Retinal pigment epithelial cell (primary cell): Measurements from ENCODE around the gene LRRC15.

Experiments used
- DNase-seq: peaks from one replicate; pipeline ENCODE4 v3.0.0-alpha.2; 2010; ENCODE audit warnings: low read depth
- H3K4me3 ChIP-seq: 2 replicates; pipeline ENCODE4 v1.5.1; 2011; ENCODE audit warnings: mild to moderate bottlenecking, low read length, control low read depth, moderate library complexity
- TF ChIP-seq, protein P1 (sequence below): conservative IDR thresholded peaks from 2 replicates; pipeline ENCODE4 v1.5.1; 2011; ENCODE audit warnings: low read depth, low read length, control low read depth, inconsistent platforms

Gene LRRC15

DNA sequence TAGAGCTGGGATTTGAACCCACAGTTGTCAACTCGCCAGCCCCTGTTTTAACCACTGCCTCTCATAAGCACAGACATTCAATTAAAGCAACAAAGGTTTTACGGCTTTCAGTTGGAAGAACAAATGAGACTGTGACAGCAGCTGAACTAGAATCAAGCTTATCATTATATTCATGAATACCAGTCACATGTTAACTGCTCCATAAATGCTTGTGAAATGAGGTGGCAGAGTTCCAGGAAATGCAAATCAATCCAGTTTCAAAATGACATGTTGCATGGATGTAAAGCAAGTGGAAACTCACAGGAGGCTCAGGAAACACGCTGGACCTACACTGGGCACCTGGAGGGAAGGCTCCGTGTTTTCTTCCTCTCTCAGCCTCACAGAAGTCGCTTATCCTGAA lies 25.7 kb upstream of the LRRC15 start:
- TF ChIP-seq, protein P1, sequence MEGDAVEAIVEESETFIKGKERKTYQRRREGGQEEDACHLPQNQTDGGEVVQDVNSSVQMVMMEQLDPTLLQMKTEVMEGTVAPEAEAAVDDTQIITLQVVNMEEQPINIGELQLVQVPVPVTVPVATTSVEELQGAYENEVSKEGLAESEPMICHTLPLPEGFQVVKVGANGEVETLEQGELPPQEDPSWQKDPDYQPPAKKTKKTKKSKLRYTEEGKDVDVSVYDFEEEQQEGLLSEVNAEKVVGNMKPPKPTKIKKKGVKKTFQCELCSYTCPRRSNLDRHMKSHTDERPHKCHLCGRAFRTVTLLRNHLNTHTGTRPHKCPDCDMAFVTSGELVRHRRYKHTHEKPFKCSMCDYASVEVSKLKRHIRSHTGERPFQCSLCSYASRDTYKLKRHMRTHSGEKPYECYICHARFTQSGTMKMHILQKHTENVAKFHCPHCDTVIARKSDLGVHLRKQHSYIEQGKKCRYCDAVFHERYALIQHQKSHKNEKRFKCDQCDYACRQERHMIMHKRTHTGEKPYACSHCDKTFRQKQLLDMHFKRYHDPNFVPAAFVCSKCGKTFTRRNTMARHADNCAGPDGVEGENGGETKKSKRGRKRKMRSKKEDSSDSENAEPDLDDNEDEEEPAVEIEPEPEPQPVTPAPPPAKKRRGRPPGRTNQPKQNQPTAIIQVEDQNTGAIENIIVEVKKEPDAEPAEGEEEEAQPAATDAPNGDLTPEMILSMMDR, result no peak
- H3K4me3 ChIP-seq, result no peak overlapping the region
- peak; percentile 62 for DNase-seq

DNA sequence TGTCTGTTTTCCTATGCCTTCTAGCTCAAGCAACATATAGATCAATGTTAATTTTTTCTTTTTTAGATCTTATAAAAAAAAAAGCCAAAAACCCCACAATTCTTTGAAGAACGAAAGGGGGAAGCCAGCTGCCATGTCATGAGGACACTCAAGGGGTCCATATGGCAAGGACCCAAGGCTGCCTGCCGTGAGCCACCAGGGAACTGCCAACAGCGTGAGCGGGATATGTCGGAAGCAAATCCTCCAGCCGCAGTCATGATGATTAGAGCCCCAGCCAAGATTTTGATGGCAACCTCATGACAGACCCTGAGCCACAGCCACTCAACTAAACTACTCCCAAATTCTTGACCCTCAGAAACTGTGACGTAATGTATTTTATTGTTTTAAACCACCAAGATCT lies 23.0 kb upstream of the LRRC15 start:
- TF ChIP-seq, protein P1, result no peak
- DNase-seq, result no peak
- no peak overlapping the region for H3K4me3 ChIP-seq

DNA sequence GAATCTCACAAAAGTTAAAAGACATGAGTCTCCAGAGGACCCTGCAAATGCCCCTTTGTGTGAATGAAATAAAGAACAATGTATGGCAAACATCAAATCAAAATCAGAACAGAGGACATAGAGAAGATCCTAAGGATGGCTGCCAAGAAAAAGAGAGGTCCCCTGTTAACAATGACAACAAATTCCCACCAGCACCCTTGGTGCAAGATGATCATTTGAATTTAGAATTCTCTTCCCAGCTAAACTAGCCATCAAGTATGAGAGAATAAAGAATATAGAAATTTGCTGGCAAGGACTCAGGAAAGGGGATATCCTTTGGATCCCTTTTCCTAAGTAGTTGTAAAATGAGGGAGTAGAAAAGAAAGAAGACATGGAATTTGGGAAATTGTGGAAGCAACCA lies 21.3 kb upstream of the LRRC15 start:
- no peak overlapping the region for H3K4me3 ChIP-seq
- DNase-seq, result no peak
- TF ChIP-seq, protein P1, result no peak

DNA sequence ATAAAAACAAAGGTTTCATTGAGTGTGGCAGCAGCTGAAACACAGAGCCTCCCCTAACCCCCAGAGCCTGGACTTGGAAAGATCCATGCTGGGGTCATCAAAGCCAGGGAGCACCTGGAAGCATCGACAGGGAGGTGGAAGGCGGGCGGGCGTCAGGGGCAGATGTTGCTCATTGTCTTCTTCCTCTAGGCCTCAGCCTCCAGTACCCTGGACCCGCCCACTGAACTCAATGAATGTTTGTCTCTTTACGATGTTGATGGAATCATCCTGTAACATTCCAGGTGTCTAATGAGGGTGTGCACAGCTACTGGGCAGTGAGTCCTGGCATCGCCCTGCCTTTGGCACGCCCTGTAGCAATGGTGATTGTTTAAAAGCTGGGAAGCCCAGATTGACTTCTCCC lies 19.7 kb upstream of the LRRC15 start:
- no peak overlapping the region for H3K4me3 ChIP-seq
- TF ChIP-seq, protein P1, result no peak
- no peak for DNase-seq

DNA sequence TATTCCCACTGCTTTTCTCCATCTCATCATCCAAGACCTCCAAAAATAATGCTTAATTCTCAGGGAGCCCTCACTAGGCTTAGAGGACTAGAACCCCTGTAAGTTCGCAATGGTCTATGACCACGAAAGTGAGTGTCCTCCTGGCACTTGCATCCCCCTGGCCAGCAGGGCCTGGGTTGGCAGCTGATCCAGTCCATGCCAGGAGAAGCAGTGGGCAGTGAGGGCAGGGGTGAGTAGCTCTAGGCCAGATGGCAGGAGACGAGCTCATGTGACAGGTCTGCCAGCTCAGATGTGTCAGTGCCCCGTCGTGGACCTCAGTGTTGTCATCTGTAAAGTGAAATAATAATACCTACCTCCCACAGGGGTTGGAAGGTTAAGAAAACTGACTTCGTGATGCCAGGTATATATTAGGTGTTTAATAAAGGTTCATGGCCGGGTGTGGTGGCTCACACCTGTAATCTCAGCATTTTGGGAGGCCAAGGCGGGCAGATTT lies 18.4 kb upstream of the LRRC15 start:
- DNase-seq, result no peak
- H3K4me3 ChIP-seq, result no peak overlapping the region
- TF ChIP-seq, protein P1, result no peak

DNA sequence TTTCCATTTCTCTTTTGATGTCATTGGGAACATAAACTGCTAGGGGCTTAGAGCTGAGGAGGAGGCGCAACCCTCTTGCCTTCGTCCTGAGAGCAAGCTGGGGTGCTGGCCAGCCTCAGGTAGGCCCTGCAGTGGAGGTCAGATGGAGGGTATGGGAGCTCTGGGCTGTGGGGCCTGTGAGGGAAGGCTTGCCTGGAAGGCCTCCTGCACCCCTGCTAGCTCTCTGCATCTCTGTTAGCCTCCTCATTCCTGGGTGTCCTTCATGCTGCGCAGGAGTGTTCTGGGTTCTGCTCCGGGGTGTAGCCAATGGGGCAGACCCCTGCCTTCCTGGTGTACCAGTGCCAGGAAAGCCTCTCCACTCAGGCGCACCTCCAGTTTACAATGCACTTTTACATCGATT lies 17.7 kb upstream of the LRRC15 start:
- DNase-seq, result no peak
- TF ChIP-seq, protein P1, result no peak
- no peak overlapping the region for H3K4me3 ChIP-seq

DNA sequence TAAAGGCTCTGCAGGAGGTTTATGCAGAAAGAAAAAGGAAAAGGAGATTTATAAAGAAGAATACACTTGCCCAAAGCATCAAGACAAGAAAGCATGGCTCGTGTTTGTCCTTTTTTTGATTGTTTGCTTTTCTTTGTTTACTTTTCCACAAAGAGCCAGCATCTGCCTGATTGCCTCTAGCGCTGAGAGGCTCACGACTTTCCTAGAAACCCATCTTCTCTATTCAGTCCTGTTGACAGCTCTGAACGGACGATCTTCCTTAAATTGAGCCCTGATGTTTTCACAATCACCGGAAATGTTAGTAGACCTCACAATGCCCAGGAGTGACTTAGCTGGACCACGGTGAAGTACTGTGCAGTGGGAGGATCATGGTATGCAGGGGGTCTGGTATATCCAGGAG lies 17.1 kb upstream of the LRRC15 start:
- TF ChIP-seq, protein P1, result no peak
- no peak overlapping the region for H3K4me3 ChIP-seq
- no peak for DNase-seq
